ENCODE results near the gene BORCS5. TPM values are rescaled to one million over a fixed set of nuclear protein-coding genes. Genes with fewer than 3 reads are reported as not detected.

The BORCS5 gene
- total RNA-seq, 1 experiment from 2014 or later, result 13.9 TPM

DNA sequence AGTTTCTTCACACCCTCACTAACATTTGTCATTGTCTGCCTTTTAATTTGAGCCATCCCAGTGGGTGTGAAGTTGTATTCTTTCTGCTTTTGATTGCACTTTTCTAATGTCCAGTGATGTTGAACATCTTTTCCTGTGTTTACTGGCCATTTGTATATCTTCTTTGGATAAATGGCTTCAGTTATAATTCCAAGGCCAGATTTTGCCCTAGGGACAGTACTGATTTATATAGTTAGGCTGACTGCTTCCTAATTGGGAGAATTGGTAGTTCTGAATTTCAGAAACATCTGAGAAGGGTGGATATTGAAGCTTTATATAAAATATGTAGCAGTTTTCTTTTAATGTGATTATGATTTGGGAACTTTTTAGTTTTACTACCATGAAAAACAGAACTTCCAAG, 97.4 kb downstream of the BORCS5 start:
- Mint-ChIP-seq H3K27ac (no peak overlapping the region), H3K9me3 (no peaks in the 10 kb centered on the region), H3K36me3 (ENCODE audit: insufficient read depth in 1 of 3, low read depth in 3 of 3) (no peaks in the 10 kb centered on the region), H3K4me3 (no peak overlapping the region), H3K27me3 (ENCODE audit: low read depth) (no peaks in the 10 kb centered on the region), H3K4me1 (peaks cover 12 to 16% of the 10 kb centered on the region in 2 experiments)
- H3K9ac ChIP-seq (ENCODE audit: extremely low read depth, insufficient read length, low read length), result no peak overlapping the region
- H3K79me2 ChIP-seq (ENCODE audit: insufficient read depth, low read length), result no peaks in the 10 kb centered on the region
- no peaks in the 10 kb centered on the region for H4K20me1 ChIP-seq (ENCODE audit: control insufficient read depth, insufficient read depth, insufficient read length)
- H2BK120ac ChIP-seq (ENCODE audit: low read depth, low read length, poor library complexity, severe bottlenecking), result no peak overlapping the region
- H3K27ac ChIP-seq (ENCODE audit: insufficient read length, low read depth, low read length), result no peak overlapping the region
- no peak for DNase-seq
- H2BK15ac ChIP-seq (ENCODE audit: low read depth, low read length), result no peak overlapping the region
- no peak overlapping the region for H4K91ac ChIP-seq (ENCODE audit: insufficient read length, low read depth, low read length)
- H3T11ph ChIP-seq (ENCODE audit: low read length), result no peak overlapping the region
- no peak overlapping the region for H2BK12ac ChIP-seq (ENCODE audit: insufficient read length, low read depth, low read length)
- H4K5ac ChIP-seq (ENCODE audit: insufficient read length, low read depth, low read length), result no peak overlapping the region
- no peak overlapping the region for H3K4ac ChIP-seq (ENCODE audit: low read depth, low read length)
- no peaks in the 10 kb centered on the region for H3K23me2 ChIP-seq (ENCODE audit: insufficient read length, low read depth, low read length, poor library complexity, severe bottlenecking)
- no peaks in the 10 kb centered on the region for H3K79me1 ChIP-seq (ENCODE audit: insufficient read depth, low read depth, low read length, poor library complexity, severe bottlenecking)
- H2BK5ac ChIP-seq (ENCODE audit: insufficient read length, low read length), result no peak overlapping the region
- H3K4me2 ChIP-seq (ENCODE audit: insufficient read depth, insufficient read length, low read length), result no peak overlapping the region
- H3K4me1 ChIP-seq (ENCODE audit: insufficient read depth, low read length), result no peaks in the 10 kb centered on the region
- H2AFZ ChIP-seq (ENCODE audit: low read length), result no peak overlapping the region
- H3K56ac ChIP-seq (ENCODE audit: insufficient read length, low read depth, low read length), result no peak overlapping the region
- no peak overlapping the region for H3K18ac ChIP-seq (ENCODE audit: insufficient read length, low read depth, low read length)
- no peak overlapping the region for H4K8ac ChIP-seq (replicated peaks; ENCODE audit: insufficient read length, low read depth, low read length)
- no peak overlapping the region for H2AK5ac ChIP-seq (ENCODE audit: insufficient read length, low read length)
- no peak overlapping the region for H3K23ac ChIP-seq (ENCODE audit: insufficient read length, low read depth, low read length)
- TF ChIP-seq, protein P1, sequence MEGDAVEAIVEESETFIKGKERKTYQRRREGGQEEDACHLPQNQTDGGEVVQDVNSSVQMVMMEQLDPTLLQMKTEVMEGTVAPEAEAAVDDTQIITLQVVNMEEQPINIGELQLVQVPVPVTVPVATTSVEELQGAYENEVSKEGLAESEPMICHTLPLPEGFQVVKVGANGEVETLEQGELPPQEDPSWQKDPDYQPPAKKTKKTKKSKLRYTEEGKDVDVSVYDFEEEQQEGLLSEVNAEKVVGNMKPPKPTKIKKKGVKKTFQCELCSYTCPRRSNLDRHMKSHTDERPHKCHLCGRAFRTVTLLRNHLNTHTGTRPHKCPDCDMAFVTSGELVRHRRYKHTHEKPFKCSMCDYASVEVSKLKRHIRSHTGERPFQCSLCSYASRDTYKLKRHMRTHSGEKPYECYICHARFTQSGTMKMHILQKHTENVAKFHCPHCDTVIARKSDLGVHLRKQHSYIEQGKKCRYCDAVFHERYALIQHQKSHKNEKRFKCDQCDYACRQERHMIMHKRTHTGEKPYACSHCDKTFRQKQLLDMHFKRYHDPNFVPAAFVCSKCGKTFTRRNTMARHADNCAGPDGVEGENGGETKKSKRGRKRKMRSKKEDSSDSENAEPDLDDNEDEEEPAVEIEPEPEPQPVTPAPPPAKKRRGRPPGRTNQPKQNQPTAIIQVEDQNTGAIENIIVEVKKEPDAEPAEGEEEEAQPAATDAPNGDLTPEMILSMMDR (conservative IDR thresholded peaks at IDR 0.05), result no peak
- no peak overlapping the region for H3K14ac ChIP-seq (ENCODE audit: insufficient read depth, low read length)
- H3K9me3 ChIP-seq (ENCODE audit: control insufficient read depth, low read depth, low read length), result no peaks in the 10 kb centered on the region
- H3K27me3 ChIP-seq (ENCODE audit: insufficient read depth, low read length), result no peaks in the 10 kb centered on the region
- H2BK20ac ChIP-seq (ENCODE audit: low read depth, low read length, poor library complexity, severe bottlenecking), result no peak overlapping the region

Measured in H9 (cell line).